ENCODE measurements around the gene TFEB.

DNA sequence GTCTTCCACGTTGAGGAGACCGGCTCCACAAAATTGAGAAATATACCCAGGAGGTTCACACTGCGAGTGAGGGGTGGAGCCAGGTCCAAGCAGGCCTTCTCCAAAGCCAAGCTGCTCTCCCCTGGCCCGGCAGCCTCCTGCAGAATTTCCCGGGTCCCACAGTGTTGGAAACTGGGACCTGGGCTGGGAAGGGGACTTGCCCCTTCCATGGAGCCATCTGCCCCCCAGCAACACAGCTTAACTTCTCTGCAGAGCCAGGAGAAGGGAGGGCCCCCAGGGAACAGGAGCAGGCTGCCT is 61.8 kb downstream of the TFEB start:
- TF ChIP-seq, protein P1, sequence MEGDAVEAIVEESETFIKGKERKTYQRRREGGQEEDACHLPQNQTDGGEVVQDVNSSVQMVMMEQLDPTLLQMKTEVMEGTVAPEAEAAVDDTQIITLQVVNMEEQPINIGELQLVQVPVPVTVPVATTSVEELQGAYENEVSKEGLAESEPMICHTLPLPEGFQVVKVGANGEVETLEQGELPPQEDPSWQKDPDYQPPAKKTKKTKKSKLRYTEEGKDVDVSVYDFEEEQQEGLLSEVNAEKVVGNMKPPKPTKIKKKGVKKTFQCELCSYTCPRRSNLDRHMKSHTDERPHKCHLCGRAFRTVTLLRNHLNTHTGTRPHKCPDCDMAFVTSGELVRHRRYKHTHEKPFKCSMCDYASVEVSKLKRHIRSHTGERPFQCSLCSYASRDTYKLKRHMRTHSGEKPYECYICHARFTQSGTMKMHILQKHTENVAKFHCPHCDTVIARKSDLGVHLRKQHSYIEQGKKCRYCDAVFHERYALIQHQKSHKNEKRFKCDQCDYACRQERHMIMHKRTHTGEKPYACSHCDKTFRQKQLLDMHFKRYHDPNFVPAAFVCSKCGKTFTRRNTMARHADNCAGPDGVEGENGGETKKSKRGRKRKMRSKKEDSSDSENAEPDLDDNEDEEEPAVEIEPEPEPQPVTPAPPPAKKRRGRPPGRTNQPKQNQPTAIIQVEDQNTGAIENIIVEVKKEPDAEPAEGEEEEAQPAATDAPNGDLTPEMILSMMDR (IDR thresholded peaks at IDR 0.05; ENCODE audit: low read depth, low read length, poor library complexity, severe bottlenecking) = no peak
- TF ChIP-seq EZH2phosphoT487 (IDR thresholded peaks at IDR 0.05; ENCODE audit: borderline replicate concordance, low read length) = no peak

All from DOHH2 (cell line).